Endothelial cell of umbilical vein (primary cell): ENCODE measurements around the gene KCNA5. TPM values are rescaled to one million over a fixed set of nuclear protein-coding genes. Genes with fewer than 3 reads are reported as not detected.

Experiments used
- BruUV-seq: library from RNA; stranded (reverse); fragments of 400-500 nt; replicated peaks from 2 replicates; lab custom pipeline; 2021; lab: Mats Ljungman, UMichigan
- CTCF ChIA-PET: fragments of 300-600, 350-600 bp; sonication (Branson Sonifier 250); formaldehyde crosslinking; loops from one replicate; lab custom pipeline; 2021; ENCODE audit warnings: antibody characterized with exemption, inconsistent platforms; lab: Charles Lee
- POLR2A ChIA-PET: fragments of 300-600, 350-600 bp; sonication (Branson Sonifier 250); formaldehyde crosslinking; loops from one replicate; lab custom pipeline; 2021; ENCODE audit warnings: antibody characterized with exemption, inconsistent platforms; lab: Charles Lee
- DNase-seq: peaks from one replicate; pipeline ENCODE4 v3.0.0-alpha.2; 2011; ENCODE audit warnings: low read depth, low spot score
- FAIRE-seq: peaks from 2 replicates; lab custom pipeline; 2011; peaks lifted over from hg19 to GRCh38; lab: Jason Lieb, UNC
- H2AFZ ChIP-seq: 2 replicates; pipeline ENCODE4 v1.6.0; 2012; ENCODE audit warnings: low read depth, low read length, control low read depth, inconsistent platforms
- H3K27ac ChIP-seq: 2 replicates; pipeline ENCODE4 v1.5.1; 2011; ENCODE audit warnings: low read depth, mild to moderate bottlenecking, control low read depth, low read length, moderate library complexity; ENCODE audit not compliant: insufficient read depth
- H3K27me3 ChIP-seq, 2 experiments: 2 replicates each; pipeline versions ENCODE4 v1.6.0 to v1.6.1; 2011; ENCODE audit warnings: low read length in 2 of 2, mixed read lengths in 1 of 2; ENCODE audit not compliant: control insufficient read depth in 2 of 2, insufficient read depth in 2 of 2
- H3K36me3 ChIP-seq, 2 experiments: 2 replicates in 1 of 2; 3 replicates in 1 of 2; pipeline ENCODE4 v1.5.1; 2011; ENCODE audit warnings: low read length in 2 of 2, mild to moderate bottlenecking in 1 of 2, moderate library complexity in 1 of 2; ENCODE audit not compliant: control insufficient read depth in 2 of 2, insufficient read depth in 2 of 2; ENCODE audit errors: extremely low read depth in 1 of 2
- H3K4me1 ChIP-seq: 3 replicates; pipeline ENCODE4 v1.5.1; 2011; ENCODE audit warnings: mild to moderate bottlenecking, low read length; ENCODE audit not compliant: control insufficient read depth, insufficient read depth; ENCODE audit errors: extremely low read depth
- H3K4me2 ChIP-seq: 2 replicates; pipeline ENCODE4 v1.6.1; 2011; ENCODE audit warnings: low read length, control low read depth, mixed read lengths; ENCODE audit not compliant: insufficient read depth
- H3K4me3 ChIP-seq, 3 experiments: fragments of 200-600 bp in 1 of 3; sonication (generic), shearing (Covaris generic) in 1 of 3; replicated peaks in 1 of 3; 2 replicates each; pipeline ENCODE4 v1.5.1; 2011 to 2016; ENCODE audit warnings: control low read depth in 3 of 3, low read length in 3 of 3, mild to moderate bottlenecking in 2 of 3, inconsistent platforms in 1 of 3, low read depth in 1 of 3, moderate library complexity in 1 of 3; ENCODE audit not compliant: insufficient read depth in 1 of 3
- H3K79me2 ChIP-seq: 2 replicates; pipeline ENCODE4 v1.6.0; 2012; ENCODE audit warnings: low read length, inconsistent platforms; ENCODE audit not compliant: control insufficient read depth, insufficient read depth
- H3K9ac ChIP-seq: replicated peaks from 2 replicates; pipeline ENCODE3; 2011; ENCODE audit warnings: low read length, control low read depth; ENCODE audit not compliant: insufficient read depth; ENCODE audit errors: extremely low read depth
- H3K9me1 ChIP-seq: replicated peaks from 3 replicates; pipeline ENCODE4 v1.6.0; 2011; ENCODE audit warnings: mild to moderate bottlenecking, low read length; ENCODE audit not compliant: control insufficient read depth, insufficient read depth; ENCODE audit errors: extremely low read depth
- H3K9me3 ChIP-seq: replicated peaks from 2 replicates; pipeline ENCODE4 v1.5.1; 2012; ENCODE audit warnings: low read length, inconsistent platforms; ENCODE audit not compliant: control insufficient read depth, insufficient read depth
- H4K20me1 ChIP-seq: replicated peaks from 2 replicates; pipeline ENCODE3; 2011; ENCODE audit warnings: mild to moderate bottlenecking, low read length; ENCODE audit not compliant: control insufficient read depth, insufficient read depth; ENCODE audit errors: extremely low read depth
- CTCF ChIP-seq, 2 donors: IDR thresholded peaks; 1 replicate in 1 of 2; 2 replicates in 1 of 2; pipeline ENCODE4 v1.5.1; 2011; ENCODE audit warnings: low read length in 2 of 2, mild to moderate bottlenecking in 2 of 2, moderate library complexity in 2 of 2, control low read depth in 1 of 2, inconsistent platforms in 1 of 2, low read depth in 1 of 2; ENCODE audit not compliant: insufficient read depth in 1 of 2; ENCODE audit errors: extremely low read depth in 1 of 2
- EZH2 ChIP-seq: IDR thresholded peaks from 2 replicates; pipeline ENCODE4 v1.6.1; 2012; ENCODE audit warnings: borderline replicate concordance, low read depth, mild to moderate bottlenecking, moderate library complexity, low read length, inconsistent platforms; ENCODE audit not compliant: severe bottlenecking
- FOS ChIP-seq: IDR thresholded peaks from 2 replicates; pipeline ENCODE4 v1.6.1; 2011; ENCODE audit warnings: mild to moderate bottlenecking, low read length, moderate library complexity, borderline replicate concordance; ENCODE audit not compliant: insufficient read depth
- GATA2 ChIP-seq: IDR thresholded peaks from 2 replicates; pipeline ENCODE4 v1.7.0; 2011; ENCODE audit warnings: low read depth, mild to moderate bottlenecking, moderate library complexity, mixed read lengths, low read length; ENCODE audit not compliant: insufficient read length, insufficient read depth
- JUN ChIP-seq: IDR thresholded peaks from 2 replicates; pipeline ENCODE4 v1.6.1; 2011; ENCODE audit warnings: borderline replicate concordance, low read depth; ENCODE audit not compliant: insufficient read length, insufficient read depth
- MAX ChIP-seq: IDR thresholded peaks from 2 replicates; pipeline ENCODE4 v1.6.1; 2011; ENCODE audit not compliant: insufficient read depth, insufficient read length
- MYC ChIP-seq: IDR thresholded peaks from one replicate; pipeline ENCODE4 v1.6.1; 2011; ENCODE audit warnings: mild to moderate bottlenecking, low read depth, low read length
- POLR2A ChIP-seq: IDR thresholded peaks from 2 replicates; pipeline ENCODE4 v1.6.1; 2012; ENCODE audit warnings: low read depth, mild to moderate bottlenecking, control low read depth, low read length
- POLR2AphosphoS5 ChIP-seq: IDR thresholded peaks from 2 replicates; pipeline ENCODE4 v1.6.1; 2012; ENCODE audit warnings: low read depth, mild to moderate bottlenecking, control low read depth, low read length, moderate library complexity; ENCODE audit not compliant: insufficient read depth
- dilution Hi-C: fragments of 300-500 bp; cut with MboI; formaldehyde crosslinking; loops from one replicate; pipeline ENCODE4 v1.15.0; 2019; ENCODE audit warnings: low sequenced_read_pairs; ENCODE audit not compliant: extremely low pct_ligation_motif_present
- intact Hi-C: fragments of 100-400 bp; cut with micrococcal nuclease; formaldehyde crosslinking; loops from one replicate; pipeline ENCODE4 v1.10.0; 2022
- polyA plus RNA-seq, 4 experiments: library from polyadenylated mRNA; depleted of rRNA in 3 of 4; stranded (reverse) in 3 of 4; unstranded in 1 of 4; fragments of >200 nt; gene quantifications; 2 replicates each; pipeline versions ENCODE4 v1.2.1 to v1.2.3, GENCODE V29; 2011 to 2012; ENCODE audit warnings: missing spikeins in 1 of 4
- total RNA-seq: library from RNA; stranded (reverse); gene quantifications from 2 replicates; pipeline ENCODE4 v1.2.3, GENCODE V29; 2021

KCNA5 gene
- total and polyA plus RNA-seq, 2 donors (not counting 3 experiments of a cell fraction or from before 2014, with no cell fraction given): not detected

GRCh38 chr12:5068619-5069018 is 24.9 kb downstream of the KCNA5 start:
- POLR2A ChIA-PET: no interaction called here

More at GRCh38 chr12:5068619-5069018, 24.9 kb downstream of the KCNA5 start:
- Histone ChIP-seq H3K79me2 (no peaks in the 10 kb centered on the region), H2AFZ (no peak overlapping the region), H3K4me2 (no peak overlapping the region), H3K27me3 (no peaks in the 10 kb centered on the region), H4K20me1 (no peaks in the 10 kb centered on the region), H3K9me3 (no peaks in the 10 kb centered on the region), H3K4me3 (no peak overlapping the region), H3K36me3 (no peaks in the 10 kb centered on the region), H3K27ac (no peak overlapping the region), H3K9me1 (no peaks in the 10 kb centered on the region), H3K9ac (no peak overlapping the region), H3K4me1 (no peaks in the 10 kb centered on the region)
- CTCF ChIA-PET: interaction anchor here (0.7 to 1.8 kb wide), 4 partner anchors 14 to 213 kb away, joined by 4 to 6 read pairs (median 5); no protein-coding TSS in a partner anchor
- dilution Hi-C loops (no loop called here), intact Hi-C loops (no loop called here)
- FAIRE-seq (no peak), DNase-seq (no peak)
- BruUV-seq: no TSS peak
- TF ChIP-seq GATA2 (no peak), JUN (no peak), CTCF (IDR thresholded peaks at IDR 0.05; ENCODE audit: extremely low read depth in 1 of 2, insufficient read depth in 1 of 2, low read depth in 1 of 2, low read length in 2 of 2) (no peak), FOS (no peak), MYC (no peak), EZH2 (no peak), POLR2AphosphoS5 (no peak), MAX (no peak), POLR2A (no peak)
